Heart right ventricle (tissue), 16 donors: ENCODE measurements around the gene FRY. TPM values are rescaled to one million over a fixed set of nuclear protein-coding genes. Genes with fewer than 3 reads are reported as not detected.

ENCODE experiments used
- ATAC-seq, 8 donors: fragments of 200-7000 bp; cut with Tn5 transposase; one replicate each; pipeline ENCODE4 v1.9.1; 2020; ENCODE audit warnings: mild to moderate bottlenecking in 8 of 8, moderate library complexity in 8 of 8, moderate number of reproducible peaks in 1 of 8
- DNase-seq, 2 donors: peaks; one replicate each; pipeline ENCODE4 v3.0.0-alpha.2; 2020
- H3K27ac ChIP-seq, 10 donors: fragments of 200-600 bp; sonication (generic) in 2 of 10; one replicate each; pipeline versions ENCODE4 v1.5.0 to v1.8.0; 2020 to 2022; ENCODE audit warnings: mild to moderate bottlenecking in 3 of 10
- H3K27me3 ChIP-seq, 7 donors: fragments of 200-600 bp; one replicate each; pipeline ENCODE4 v1.8.0; 2021 to 2022; ENCODE audit warnings: mild to moderate bottlenecking in 2 of 7
- H3K36me3 ChIP-seq, 9 donors: fragments of 200-600 bp; sonication (generic) in 1 of 9; one replicate each; pipeline versions ENCODE4 v1.5.0 to v1.8.0; 2020 to 2022; ENCODE audit warnings: mild to moderate bottlenecking in 2 of 9
- H3K4me1 ChIP-seq, 9 donors: fragments of 200-600 bp; sonication (generic) in 1 of 9; one replicate each; pipeline versions ENCODE4 v1.5.0 to v1.8.0; 2020 to 2022; ENCODE audit warnings: mild to moderate bottlenecking in 4 of 9
- H3K4me3 ChIP-seq, 10 donors: fragments of 200-600 bp; sonication (generic) in 2 of 10; one replicate each; pipeline versions ENCODE4 v1.5.0 to v1.8.0; 2020 to 2022; ENCODE audit warnings: mild to moderate bottlenecking in 7 of 10, moderate library complexity in 2 of 10
- H3K9me3 ChIP-seq, 11 donors: fragments of 200-600 bp in 10 of 11; sonication (generic) in 2 of 11; one replicate each; pipeline versions ENCODE4 v1.5.0 to v1.8.0; 2013 to 2022; ENCODE audit warnings: mild to moderate bottlenecking in 2 of 11, control low read depth in 1 of 11, moderate library complexity in 1 of 11
- CTCF ChIP-seq, 9 donors: fragments of 200-600 bp; sonication (generic) in 2 of 9; IDR thresholded peaks; one replicate each; pipeline versions ENCODE4 v1.5.0 to v1.8.0; 2021 to 2022; ENCODE audit warnings: antibody characterized with exemption in 9 of 9, mild to moderate bottlenecking in 5 of 9, moderate library complexity in 1 of 9
- WGBS, 2 donors: extraction: QIAGEN DNeasy Blood & Tissue Kit; methylation state at CpG; one replicate each; pipeline ENCODE4 v1.1.7; 2013; ENCODE audit warnings: inconsistent platforms in 1 of 2; 5-methylcytosine and 5-hydroxymethylcytosine counted together
- intact Hi-C, 10 donors: fragments of 100-400 bp; cut with DNase I; formaldehyde crosslinking; loops; one replicate each; pipeline versions ENCODE4 v1.11.1 to v1.14.2; 2022
- polyA plus RNA-seq, 2 donors: library from polyadenylated mRNA; stranded (reverse); fragments of 200-250 nt; gene quantifications; one replicate each; pipeline ENCODE4 v1.2.3, GENCODE V29; 2013
- total RNA-seq, 10 donors: library from RNA; stranded (reverse); fragmentation: NEBNext Ultra II Directional in 3 of 10; extraction: Animal tissue kit (Norgen Biotek cat#: 25700) in 3 of 10; gene quantifications; one replicate each; pipeline versions ENCODE4 v1.2.1 to v1.2.4, GENCODE V29; 2021 to 2023
- donor health status: Arrhythmogenic right ventricular cardiomyopathy.
- donor health status: ischemic (EF 13 %, LVEDD 7.1; RV severe dilation, severe dysfunction).
- donor health status: healthy with polysubstance abuse.
- donor health status: DM: no; HTN: yes; CAD: no.
- donor health status: DM: no; HTN: no; CAD: no.
- donor health status: ischemic (EF 25% LVEDD 6.9; RV normal size, moderate dysfunction).
- donor health status: ischemic (EF 25% LVEDD 5.7; RV mildly dilated, moderate dysfunction).
- donor health status: healthy.
- donor health status: DM: yes; HTN: yes; CAD: no.
- donor health status: Ischemic cardiomyopathy.
- donor health status: ischemic (EF 35%, LVEDD 5.7; RV mildly dilated, moderate dysfunction).
- donor health status: nonischemic (EF 11% LVEDD 7.7; RV severe dilation, severe dysfunction).
- donor health status: DM: yes; HTN: yes; CAD: no.
- donor health status: PGD.
- donor health status: ischemic (EF 29% LVEDD 5.4; RV normal size, mild dysfunction).
- donor health status: nonischemic (EF 23%, LVEDD 6.1; RV moderate dilation, normal function).

Gene FRY
- total and polyA plus RNA-seq, 12 donors, result 24.9 to 268 (median 207) TPM

GRCh38 chr13:32086366-32086765 lies 54.8 kb downstream of the FRY start:
- H3K4me3 ChIP-seq, result no peak overlapping the region
- ATAC-seq, result peak in 2 of 8 donors; percentile 25 to 66
- peak in 1 of 2 donors; percentile 23 for DNase-seq
- intact Hi-C loops, result no loop called here
- peaks cover 0 to 64% (median 44%) of the 10 kb centered on the region in 9 donors for H3K4me1 ChIP-seq
- WGBS, 2 donors, result 40 to 45% methylated on average over 2 of the region's 2 CpGs
- H3K36me3 ChIP-seq, result peaks cover 0 to 5% (median 0%) of the 10 kb centered on the region in 9 donors
- no peaks in the 10 kb centered on the region for H3K27me3 ChIP-seq
- H3K9me3 ChIP-seq, result no peaks in the 10 kb centered on the region
- peak overlapping the region in 5 of 10 donors; percentile 0 to 55 (median 19) for H3K27ac ChIP-seq
- TF ChIP-seq CTCF (IDR thresholded peaks at IDR 0.05), result no peak

GRCh38 chr13:32086791-32087441 lies 55.3 kb downstream of the FRY start:
- no peaks in the 10 kb centered on the region for H3K27me3 ChIP-seq
- ATAC-seq (peak in 4 of 8 donors; percentile 16 to 40 (median 22)), DNase-seq (no peak)
- H3K4me3 ChIP-seq, result no peak overlapping the region
- H3K9me3 ChIP-seq, result no peaks in the 10 kb centered on the region
- H3K27ac ChIP-seq, result peak overlapping the region in 5 of 10 donors; percentile 1 to 55 (median 17)
- H3K36me3 ChIP-seq, result peaks cover 0 to 5% (median 0%) of the 10 kb centered on the region in 9 donors
- no peak for TF ChIP-seq CTCF (IDR thresholded peaks at IDR 0.05)
- peaks cover 0 to 59% (median 43%) of the 10 kb centered on the region in 9 donors for H3K4me1 ChIP-seq
- WGBS, 2 donors, result 51 to 57% methylated on average over 4 of the region's 4 CpGs
- intact Hi-C loops, result no loop called here

GRCh38 chr13:32087955-32088747 lies 56.6 kb downstream of the FRY start:
- Histone ChIP-seq H3K27me3 (no peaks in the 10 kb centered on the region), H3K27ac (peak overlapping the region in 6 of 10 donors; percentile 1 to 55 (median 19)), H3K4me1 (peaks cover 0 to 50% (median 32%) of the 10 kb centered on the region in 9 donors), H3K4me3 (no peak overlapping the region), H3K36me3 (peaks cover 0 to 5% (median 0%) of the 10 kb centered on the region in 9 donors), H3K9me3 (no peaks in the 10 kb centered on the region)
- 41 to 71% methylated on average over 1 of the region's 1 CpG for WGBS, 2 donors
- ATAC-seq (peak in 1 of 8 donors; percentile 19), DNase-seq (no peak)
- intact Hi-C loops, result no loop called here
- no peak for TF ChIP-seq CTCF (IDR thresholded peaks at IDR 0.05)

GRCh38 chr13:32092496-32092895 lies 60.9 kb downstream of the FRY start:
- H3K27me3 ChIP-seq, result no peaks in the 10 kb centered on the region
- DNase-seq (no peak), ATAC-seq (no peak)
- H3K4me3 ChIP-seq, result no peak overlapping the region
- no peaks in the 10 kb centered on the region for H3K36me3 ChIP-seq
- no peak for TF ChIP-seq CTCF (IDR thresholded peaks at IDR 0.05)
- intact Hi-C loops, result no loop called here
- peaks cover 0 to 14% (median 8%) of the 10 kb centered on the region in 9 donors for H3K4me1 ChIP-seq
- H3K9me3 ChIP-seq, result no peaks in the 10 kb centered on the region
- 87 to 88% methylated on average over 5 of the region's 5 CpGs for WGBS, 2 donors
- no peak overlapping the region for H3K27ac ChIP-seq
